AG09319 (cell line): Measurements from ENCODE around the gene AADACL2.
"Not testable (repeated sequence)": the region's sequence is repeated elsewhere in the genome, so short reads cannot be mapped to it uniquely, and the experiment has no call there.

Experiments
- DNase-seq: peaks from one replicate; pipeline ENCODE4 v3.0.0-alpha.2; 2010; ENCODE audit warnings: low read depth; ENCODE audit errors: extremely low read depth
- CTCF ChIP-seq: IDR thresholded peaks from 2 replicates; pipeline ENCODE4 v1.5.1; 2011; ENCODE audit warnings: low read depth, mild to moderate bottlenecking, inconsistent platforms, low read length, moderate library complexity

Gene AADACL2

GRCh38 chr3:151789853-151790463 is 56.2 kb downstream of the AADACL2 start:
- no peak for TF ChIP-seq CTCF
- DNase-seq, result no peak

DNA sequence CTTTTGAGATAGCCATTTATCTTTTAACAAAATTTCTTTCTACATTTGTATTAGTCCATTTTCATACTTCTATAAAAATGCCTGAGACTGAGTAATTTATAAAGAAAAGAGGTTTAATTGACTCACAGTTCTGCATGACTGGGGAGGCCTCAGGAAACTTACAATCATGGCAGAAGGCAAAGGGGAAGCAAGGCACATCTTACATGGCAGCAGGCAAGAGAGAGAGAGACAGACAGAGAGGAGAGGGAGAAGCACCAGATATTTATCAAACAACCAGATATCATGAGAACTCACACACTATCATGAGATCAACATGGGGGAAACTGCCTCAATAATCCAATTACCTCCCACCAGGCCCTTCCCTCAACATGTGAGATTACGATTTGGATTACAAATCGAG is 57.0 kb downstream of the AADACL2 start:
- DNase-seq, result not testable (repeated sequence)

DNA sequence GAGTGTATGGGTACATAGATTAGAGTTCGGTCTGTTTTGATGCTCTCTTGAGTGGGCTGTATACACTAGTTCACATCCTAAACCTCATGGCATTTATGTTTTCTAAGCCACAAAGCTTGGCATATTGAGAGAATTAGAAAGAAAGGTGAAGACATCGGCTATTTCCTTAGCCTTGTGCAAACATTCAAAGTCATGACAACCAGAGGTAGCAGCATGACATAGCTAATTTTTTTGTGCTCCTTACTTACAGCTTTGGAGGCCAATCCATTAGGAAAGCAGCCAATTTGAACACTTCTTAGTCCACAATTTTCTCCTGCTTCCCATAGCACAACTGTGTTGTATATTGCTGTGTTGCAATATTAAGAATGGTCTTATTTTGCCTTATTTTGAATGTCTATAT is 58.7 kb downstream of the AADACL2 start:
- TF ChIP-seq CTCF, result no peak
- no peak for DNase-seq

GRCh38 chr3:151793636-151794035 is 59.9 kb downstream of the AADACL2 start:
- no peak for DNase-seq
- no peak for TF ChIP-seq CTCF

DNA sequence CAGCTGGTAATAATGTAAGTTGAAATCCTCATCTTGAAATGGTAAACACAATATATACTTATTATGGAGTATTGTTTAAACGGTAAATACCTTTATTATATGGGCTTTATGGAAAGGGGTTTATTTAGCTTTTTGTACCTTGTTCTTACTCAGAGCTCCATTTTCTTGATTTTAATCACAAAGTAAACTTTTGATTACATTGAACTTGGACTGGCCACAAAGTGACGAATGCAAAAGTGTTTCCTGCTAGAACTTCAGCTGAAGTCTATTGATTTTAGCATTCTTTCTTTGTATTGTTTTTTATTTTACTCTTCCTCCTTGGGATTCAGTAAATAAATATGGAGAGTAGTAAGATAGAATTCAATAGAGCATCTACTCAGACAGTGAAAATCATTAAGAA is 60.4 kb downstream of the AADACL2 start:
- no peak for TF ChIP-seq CTCF
- no peak for DNase-seq

GRCh38 chr3:151795276-151795675 is 61.5 kb downstream of the AADACL2 start:
- peak; percentile 29 for DNase-seq
- no peak for TF ChIP-seq CTCF

DNA sequence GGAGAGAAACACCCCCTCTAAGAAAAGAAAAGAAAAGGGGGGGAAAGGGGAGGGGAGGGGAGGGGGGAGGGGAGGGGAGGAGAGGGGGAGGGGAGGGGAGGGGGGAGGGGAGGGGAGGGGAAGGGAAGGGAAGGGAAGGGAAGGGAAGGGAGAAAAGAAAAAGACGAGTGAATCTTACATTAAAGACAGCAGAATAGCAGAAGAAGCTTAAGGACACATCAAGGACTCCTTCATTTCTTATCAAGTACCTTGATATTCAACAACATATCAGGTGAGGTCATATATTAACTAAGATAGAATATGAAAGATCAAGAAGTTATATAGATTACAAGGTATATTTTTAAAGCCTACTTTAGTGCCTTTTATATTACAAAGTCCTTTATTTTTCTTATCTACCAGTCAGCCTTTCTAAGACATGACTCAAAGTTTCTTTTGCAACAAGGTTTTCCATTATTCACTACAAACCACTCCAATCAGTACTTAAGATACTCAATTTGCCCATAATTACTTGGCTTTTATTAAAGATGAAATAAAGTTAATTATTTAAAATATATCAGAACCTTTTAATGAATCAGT is 62.5 kb downstream of the AADACL2 start:
- no peak for DNase-seq

More for the DNA sequence above, 62.5 kb downstream of the AADACL2 start:
- no peak for TF ChIP-seq CTCF
